IMR-90 (cell line): ENCODE measurements around the gene CNOT2. TPM values are rescaled to one million over a fixed set of nuclear protein-coding genes. Genes with fewer than 3 reads are reported as not detected.

Experiments
- ATAC-seq: fragments of 200-7000 bp; cut with Tn5 transposase; 2 replicates; pipeline ENCODE4 v1.9.1; 2020; ENCODE audit warnings: low read depth, mild to moderate bottlenecking, moderate library complexity
- BruUV-seq: library from RNA; stranded (reverse); fragments of 400-500 nt; replicated peaks from 2 replicates; lab custom pipeline; 2021; lab: Mats Ljungman, UMichigan
- CTCF ChIA-PET: fragments of 300-600 bp; formaldehyde crosslinking; extraction: SDS; loops from one replicate; lab custom pipeline; 2021; ENCODE audit warnings: antibody characterized with exemption; lab: Yijun Ruan, JAX
- POLR2A ChIA-PET: fragments of 300-600 bp; sonication (Branson Sonifier 250); formaldehyde crosslinking; loops from one replicate; lab custom pipeline; 2022; ENCODE audit warnings: antibody characterized with exemption; ENCODE audit not compliant: unreplicated experiment; lab: Charles Lee
- DNase-seq: peaks from one replicate; pipeline ENCODE4 v3.0.0; 2013
- H2AFZ ChIP-seq: replicated peaks from 2 replicates; pipeline ENCODE3; 2013; ENCODE audit warnings: low read length, mild to moderate bottlenecking; ENCODE audit not compliant: poor library complexity
- H2AK5ac ChIP-seq: 2 replicates; pipeline ENCODE4 v1.6.1; 2013; ENCODE audit warnings: low read depth, low read length, inconsistent platforms
- H2AK9ac ChIP-seq: replicated peaks from 2 replicates; pipeline ENCODE3; 2013; ENCODE audit warnings: mild to moderate bottlenecking, low read depth, low read length, moderate library complexity; ENCODE audit not compliant: poor library complexity
- H2BK120ac ChIP-seq: 2 replicates; pipeline ENCODE4 v1.6.1; 2013; ENCODE audit warnings: low read depth, low read length, inconsistent platforms
- H2BK15ac ChIP-seq: 3 replicates; pipeline ENCODE4 v1.6.1; 2013; ENCODE audit warnings: low read depth, low read length, inconsistent platforms
- H2BK20ac ChIP-seq: 2 replicates; pipeline ENCODE4 v1.6.1; 2013; ENCODE audit warnings: low read depth, mild to moderate bottlenecking, inconsistent platforms, low read length, moderate library complexity
- H2BK5ac ChIP-seq: 2 replicates; pipeline ENCODE4 v1.6.1; 2013; ENCODE audit warnings: mild to moderate bottlenecking, low read depth, low read length, inconsistent platforms; ENCODE audit not compliant: poor library complexity, severe bottlenecking
- H3K14ac ChIP-seq: replicated peaks from 2 replicates; pipeline ENCODE4 v1.6.1; 2013; ENCODE audit warnings: low read depth, low read length, inconsistent platforms
- H3K18ac ChIP-seq: 2 replicates; pipeline ENCODE4 v1.6.1; 2013; ENCODE audit warnings: low read depth, low read length, control low read depth
- H3K23ac ChIP-seq: 2 replicates; pipeline ENCODE4 v1.6.1; 2013; ENCODE audit warnings: low read depth, low read length, inconsistent platforms
- H3K27ac ChIP-seq: 2 replicates; pipeline ENCODE4 v1.5.1; 2013; ENCODE audit warnings: mild to moderate bottlenecking, control low read depth, low read length; ENCODE audit not compliant: insufficient read depth
- H3K27me3 ChIP-seq: 2 replicates; pipeline ENCODE4 v1.6.1; 2013; ENCODE audit warnings: low read length; ENCODE audit not compliant: control insufficient read depth, insufficient read depth
- H3K36me3 ChIP-seq: 2 replicates; pipeline ENCODE4 v1.6.1; 2013; ENCODE audit warnings: low read length, mixed read lengths; ENCODE audit not compliant: control insufficient read depth, insufficient read depth
- H3K4ac ChIP-seq: 2 replicates; pipeline ENCODE4 v1.6.1; 2013; ENCODE audit warnings: low read depth, low read length, inconsistent platforms
- H3K4me1 ChIP-seq: 2 replicates; pipeline ENCODE4 v1.6.1; 2013; ENCODE audit warnings: low read length, mixed read lengths; ENCODE audit not compliant: control insufficient read depth, insufficient read depth
- H3K4me2 ChIP-seq: 2 replicates; pipeline ENCODE4 v1.6.1; 2013; ENCODE audit warnings: low read depth, mild to moderate bottlenecking, control low read depth, low read length, moderate library complexity
- H3K4me3 ChIP-seq: 2 replicates; pipeline ENCODE4 v1.5.1; 2013; ENCODE audit warnings: low read depth, mild to moderate bottlenecking, control low read depth, low read length, moderate library complexity; ENCODE audit not compliant: insufficient read depth
- H3K56ac ChIP-seq: 2 replicates; pipeline ENCODE4 v1.6.1; 2013; ENCODE audit warnings: low read length, inconsistent platforms; ENCODE audit not compliant: insufficient read depth; ENCODE audit errors: extremely low read depth
- H3K79me1 ChIP-seq, 2 experiments: 2 replicates each; pipeline ENCODE4 v1.6.1; 2013; ENCODE audit warnings: low read length in 2 of 2, inconsistent platforms in 1 of 2, low read depth in 1 of 2
- H3K9ac ChIP-seq: 2 replicates; pipeline ENCODE4 v1.6.1; 2013; ENCODE audit warnings: low read depth, low read length, control low read depth
- H3K9me1 ChIP-seq: 2 replicates; pipeline ENCODE4 v1.6.1; 2013; ENCODE audit warnings: low read length, inconsistent platforms; ENCODE audit not compliant: insufficient read depth
- H3K9me3 ChIP-seq: 2 replicates; pipeline ENCODE4 v1.6.1; 2013; ENCODE audit warnings: low read length; ENCODE audit not compliant: control insufficient read depth, insufficient read depth
- H4K20me1 ChIP-seq: 2 replicates; pipeline ENCODE4 v1.6.1; 2013; ENCODE audit warnings: low read length, inconsistent platforms; ENCODE audit not compliant: insufficient read depth
- H4K5ac ChIP-seq: 2 replicates; pipeline ENCODE4 v1.6.1; 2013; ENCODE audit warnings: mild to moderate bottlenecking, low read depth, low read length, control low read depth
- H4K8ac ChIP-seq, 2 experiments: 2 replicates each; pipeline ENCODE4 v1.6.1; 2013; ENCODE audit warnings: low read depth in 2 of 2, low read length in 2 of 2, control low read depth in 1 of 2, inconsistent platforms in 1 of 2
- H4K91ac ChIP-seq: 2 replicates; pipeline ENCODE4 v1.6.1; 2013; ENCODE audit warnings: low read depth, low read length, inconsistent platforms; ENCODE audit not compliant: insufficient read depth
- CHD1 ChIP-seq: IDR thresholded peaks from 2 replicates; pipeline ENCODE4 v1.6.1; 2012; ENCODE audit warnings: low read depth, low read length, improper control_type of control experiment
- ELK1 ChIP-seq: fragments of 150-350 bp; IDR thresholded peaks from 2 replicates; pipeline ENCODE4 v1.6.1; 2016; ENCODE audit warnings: low read depth, mild to moderate bottlenecking, low read length, moderate library complexity, borderline replicate concordance
- NFE2L2 ChIP-seq: fragments of 150-350 bp; IDR thresholded peaks from 2 replicates; pipeline ENCODE4 v1.6.1; 2016; ENCODE audit warnings: low read depth, mild to moderate bottlenecking, low read length
- RAD21 ChIP-seq: IDR thresholded peaks from 2 replicates; pipeline ENCODE4 v1.6.1; 2012; ENCODE audit warnings: low read length, improper control_type of control experiment
- RCOR1 ChIP-seq: IDR thresholded peaks from 2 replicates; pipeline ENCODE4 v1.6.1; 2012; ENCODE audit warnings: mild to moderate bottlenecking, low read length, improper control_type of control experiment; ENCODE audit not compliant: insufficient replicate concordance
- RFX5 ChIP-seq: IDR thresholded peaks from 2 replicates; pipeline ENCODE4 v1.8.0; 2012; ENCODE audit warnings: low read depth, mild to moderate bottlenecking, low read length, moderate library complexity
- SMC3 ChIP-seq: fragments of 150-350 bp; IDR thresholded peaks from 2 replicates; pipeline ENCODE4 v1.6.1; 2016; ENCODE audit warnings: low read depth, mild to moderate bottlenecking, antibody characterized with exemption, low read length, moderate library complexity
- USF2 ChIP-seq: fragments of 150-350 bp; IDR thresholded peaks from 2 replicates; pipeline ENCODE4 v1.6.1; 2017; ENCODE audit warnings: mild to moderate bottlenecking, antibody characterized with exemption, low read length, low read depth
- WGBS, 2 experiments: methylation state at CpG; one replicate each; pipeline versions ENCODE4 v1.1.5 to v1.1.7; 2013; ENCODE audit warnings: missing lambda C conversion rate in 2 of 2; ENCODE audit not compliant: insufficient read length in 1 of 2; ENCODE audit errors: extremely low coverage in 2 of 2; 5-methylcytosine and 5-hydroxymethylcytosine counted together
- dilution Hi-C: fragments of 300-500 bp; cut with HindIII; formaldehyde crosslinking; loops from one replicate; pipeline ENCODE4 v1.14.3; 2018; ENCODE audit warnings: low sequenced_read_pairs; ENCODE audit not compliant: unreplicated experiment
- in situ Hi-C: fragments of 300-500 bp; cut with MboI; formaldehyde crosslinking; loops from 3 replicates; pipeline ENCODE4 v1.14.3; 2019; ENCODE audit warnings: low sequenced_read_pairs, inconsistent platforms, mixed read lengths
- intact Hi-C: fragments of 100-400 bp; cut with micrococcal nuclease; formaldehyde crosslinking; loops from 2 replicates; pipeline ENCODE4 v1.10.0; 2022
- polyA plus RNA-seq, 3 experiments: library from polyadenylated mRNA; depleted of rRNA; stranded (reverse); fragments of >200 nt; gene quantifications; 2 replicates each; pipeline ENCODE4 v1.2.3, GENCODE V29; 2012; ENCODE audit warnings: low replicate concordance in 1 of 3
- total RNA-seq: library from RNA; depleted of rRNA; stranded (reverse); fragments of >200 nt; gene quantifications from 2 replicates; pipeline ENCODE4 v1.2.3, GENCODE V29; 2012

The CNOT2 gene
- total and polyA plus RNA-seq, 2 of the 4 experiments (the other 2 are of a cell fraction) = 63.4 to 159 TPM

GRCh38 chr12:70258605-70259403 lies 15.6 kb downstream of the CNOT2 start:
- Histone ChIP-seq H3K14ac (no peak overlapping the region), H3K9me1 (no peaks in the 10 kb centered on the region), H3K18ac (no peak overlapping the region), H3K9me3 (no peaks in the 10 kb centered on the region), H2BK5ac (no peak overlapping the region), H3K36me3 (no peaks in the 10 kb centered on the region), H3K4ac (no peak overlapping the region), H2BK20ac (no peak overlapping the region), H2BK15ac (no peak overlapping the region), H2AK9ac (no peak overlapping the region), H3K4me2 (no peak overlapping the region), H4K91ac (no peak overlapping the region), H4K8ac (no peak overlapping the region), H2AFZ (no peak overlapping the region), H4K20me1 (peaks cover 25% of the 10 kb centered on the region; the same call in 1 of the 2 replicates), H3K4me1 (peaks cover 3% of the 10 kb centered on the region), H3K79me1 (peaks cover 2 to 30% of the 10 kb centered on the region in 2 experiments; a peak in 2 of 4 replicates), H3K4me3 (no peak overlapping the region), H2BK120ac (no peak overlapping the region), H3K56ac (no peak overlapping the region), H3K23ac (no peak overlapping the region), H3K9ac (no peak overlapping the region), H4K5ac (no peak overlapping the region; the same call in 1 of the 2 replicates), H3K27ac (no peak overlapping the region), H2AK5ac (no peak overlapping the region), H3K27me3 (no peaks in the 10 kb centered on the region)
- ChIA-PET POLR2A (no interaction called here), CTCF (interaction anchor here (0.7 kb wide), 1 partner anchor 742 kb away, joined by 4 read pairs; no protein-coding TSS in a partner anchor)
- TF ChIP-seq SMC3 (no peak), ELK1 (no peak), RAD21 (no peak), RCOR1 (no peak), CHD1 (no peak), NFE2L2 (no peak), RFX5 (no peak), USF2 (no peak)
- no TSS peak for BruUV-seq
- DNase-seq (no peak), ATAC-seq (no peak)
- WGBS, 2 experiments = no CpG with 5 or more reads among the region's 5 CpGs
- dilution Hi-C loops = no loop called here
- intact Hi-C loops = loop anchor here (2.0 kb wide), 1 partner anchor 14 kb away; no protein-coding TSS in a partner anchor
- in situ Hi-C loops = no loop called here
